HG03378 (cell line): ENCODE results near the gene SC5D.

ENCODE experiments used
- ATAC-seq: cut with Tn5 transposase; IDR thresholded peaks from one replicate; pipeline ENCODE4 v1.9.1; 2021; ENCODE audit warnings: mild to moderate bottlenecking, moderate library complexity; ENCODE audit not compliant: unreplicated experiment

SC5D gene

GRCh38 chr11:121328176-121328966 is 35.8 kb downstream of the SC5D start:
- no peak for ATAC-seq

GRCh38 chr11:121328967-121329679 is 36.6 kb downstream of the SC5D start:
- no peak for ATAC-seq

- no peak for ATAC-seq
Observed at GRCh38 chr11:121329781-121330395, 37.3 kb downstream of the SC5D start.

GRCh38 chr11:121330614-121331435 is 38.3 kb downstream of the SC5D start:
- no peak for ATAC-seq

- no peak for ATAC-seq
Observed at GRCh38 chr11:121334973-121335710, 42.6 kb downstream of the SC5D start.

GRCh38 chr11:121336279-121336937 is 43.8 kb downstream of the SC5D start:
- no peak for ATAC-seq

GRCh38 chr11:121337078-121337477 is 44.5 kb downstream of the SC5D start:
- ATAC-seq = no peak

- ATAC-seq = no peak
Observed at GRCh38 chr11:121337740-121338272, 45.2 kb downstream of the SC5D start.

GRCh38 chr11:121338536-121338935 is 46.0 kb downstream of the SC5D start:
- ATAC-seq = no peak

- ATAC-seq = no peak
Observed at GRCh38 chr11:121340032-121340580, 47.5 kb downstream of the SC5D start.

GRCh38 chr11:121341609-121342008 is 49.0 kb downstream of the SC5D start:
- no peak for ATAC-seq

- no peak for ATAC-seq
Observed at GRCh38 chr11:121344824-121345223, 52.3 kb downstream of the SC5D start.

- ATAC-seq = no peak
Observed at GRCh38 chr11:121347094-121347493, 54.5 kb downstream of the SC5D start.

GRCh38 chr11:121347813-121348212 is 55.2 kb downstream of the SC5D start:
- no peak for ATAC-seq

- no peak for ATAC-seq
Observed at GRCh38 chr11:121348220-121348875, 55.8 kb downstream of the SC5D start.

GRCh38 chr11:121349790-121350189 is 57.2 kb downstream of the SC5D start:
- no peak for ATAC-seq

- ATAC-seq = no peak
Observed at GRCh38 chr11:121350314-121351082, 57.9 kb downstream of the SC5D start.

GRCh38 chr11:121351083-121351630 is 58.6 kb downstream of the SC5D start:
- ATAC-seq = no peak
